K562 (cell line): ENCODE measurements around the gene MRPL48. TPM values are rescaled to one million over a fixed set of nuclear protein-coding genes. Genes with fewer than 3 reads are reported as not detected.

Source experiments
- ARID2 ChIP-seq: fragments of 450-650 bp; IDR thresholded peaks from 2 replicates; pipeline ENCODE4 v1.6.1; 2017; ENCODE audit warnings: antibody characterized with exemption, mild to moderate bottlenecking
- ARNT ChIP-seq, 2 experiments: fragments of 450-650 bp; IDR thresholded peaks; 2 replicates each; pipeline ENCODE4 v1.6.1; 2016; ENCODE audit warnings: mild to moderate bottlenecking in 1 of 2
- BCOR ChIP-seq: fragments of 450-650 bp; IDR thresholded peaks from 2 replicates; pipeline ENCODE4 v1.6.1; 2016
- BMI1 ChIP-seq: fragments of 150-350 bp; IDR thresholded peaks from 2 replicates; pipeline ENCODE4 v1.6.1; 2014; ENCODE audit warnings: low read length
- CBFB ChIP-seq: sonication (generic); formaldehyde crosslinking; IDR thresholded peaks from 2 replicates; pipeline ENCODE4 v1.4.0; 2020; ENCODE audit warnings: mild to moderate bottlenecking, missing genetic modification reagents
- CCNT2 ChIP-seq: IDR thresholded peaks from 2 replicates; pipeline ENCODE4 v1.6.1; 2011; ENCODE audit warnings: borderline replicate concordance, low read depth, mild to moderate bottlenecking, moderate library complexity, mixed read lengths, low read length; ENCODE audit not compliant: insufficient read length; ENCODE audit errors: extremely low read depth
- CEBPG ChIP-seq, 3 experiments: fragments of 200-800 bp in 1 of 3; sonication (Bioruptor generic) in 1 of 3; sonication (generic) in 1 of 3; formaldehyde crosslinking in 1 of 3; IDR thresholded peaks in 2 of 3; conservative IDR thresholded peaks in 1 of 3; 2 replicates each; pipeline versions ENCODE4 v1.6.1 to v1.8.0; 2016 to 2022; ENCODE audit warnings: missing compliant biosample characterization in 2 of 3, missing genetic modification characterization in 2 of 3, mild to moderate bottlenecking in 1 of 3, missing genetic modification reagents in 1 of 3
- EGR1 ChIP-seq: fragments of 450-650 bp; conservative IDR thresholded peaks from 2 replicates; pipeline ENCODE4 v1.6.1; 2017; ENCODE audit warnings: mild to moderate bottlenecking
- PCBP1 ChIP-seq: fragments of 200-400 bp; formaldehyde crosslinking; IDR thresholded peaks from 2 replicates; pipeline ENCODE4 v1.6.1; 2018; ENCODE audit warnings: mild to moderate bottlenecking, low read depth, low read length; ENCODE audit not compliant: poor library complexity, severe bottlenecking
- SMC3 ChIP-seq: conservative IDR thresholded peaks from 2 replicates; pipeline ENCODE4 v1.6.1; 2011; ENCODE audit warnings: low read depth, low read length, improper control_type of control experiment; ENCODE audit not compliant: insufficient read depth
- SP1 ChIP-seq: sonication (generic); formaldehyde crosslinking; IDR thresholded peaks from 2 replicates; pipeline ENCODE4 v1.8.1; 2022; ENCODE audit warnings: mild to moderate bottlenecking, missing genetic modification reagents
- SPI1 ChIP-seq: IDR thresholded peaks from 2 replicates; pipeline ENCODE4 v1.6.1; 2011; ENCODE audit warnings: low read depth, low read length, control low read depth, borderline replicate concordance
- TAF1 ChIP-seq: IDR thresholded peaks from 2 replicates; pipeline ENCODE4 v1.6.1; 2011; ENCODE audit warnings: mild to moderate bottlenecking, low read length, moderate library complexity; ENCODE audit not compliant: insufficient read depth, control insufficient read depth, severe bottlenecking; ENCODE audit errors: extremely low read depth
- YY1 ChIP-seq, 3 experiments: IDR thresholded peaks; 2 replicates each; pipeline ENCODE4 v1.6.1; 2011; ENCODE audit warnings: low read length in 2 of 3, mild to moderate bottlenecking in 2 of 3, moderate library complexity in 2 of 3, borderline replicate concordance in 1 of 3, control low read depth in 1 of 3, low read depth in 1 of 3; ENCODE audit not compliant: insufficient read depth in 3 of 3, insufficient replicate concordance in 2 of 3, control insufficient read depth in 1 of 3, insufficient read length in 1 of 3; ENCODE audit errors: extremely low read depth in 1 of 3
- polyA plus RNA-seq, 8 experiments: library from polyadenylated mRNA; depleted of rRNA in 4 of 8; stranded (reverse) in 5 of 8; unstranded in 3 of 8; fragments of >200 nt; fragmentation: Nextera tagmentation in 2 of 8; fragmentation: Illumina TruSeq in 1 of 8; extraction: Ambion mirVana in 2 of 8; extraction: Trizol in 1 of 8; gene quantifications; 2 replicates each; pipeline versions ENCODE4 v1.2.1 to v1.2.3, GENCODE V29; 2011 to 2014; ENCODE audit warnings: inconsistent platforms in 1 of 8, missing spikeins in 1 of 8
- total RNA-seq, 7 experiments: library from RNA; depleted of rRNA in 6 of 7; stranded (reverse); fragments of >200 nt in 6 of 7; fragmentation: Illumina TruSeq in 2 of 7; extraction: Trizol in 2 of 7; gene quantifications; 2 replicates each; pipeline versions ENCODE4 v1.2.1 to v1.2.3, GENCODE V29; 2011 to 2021; ENCODE audit warnings: low replicate concordance in 1 of 7
- TF ChIP-seq, protein P1 (sequence below), 2 experiments: fragments of 450-650 bp; IDR thresholded peaks; 2 replicates each; pipeline ENCODE4 v1.6.1; 2016
- TF ChIP-seq, protein P2 (sequence below): sonication (generic); formaldehyde crosslinking; IDR thresholded peaks from 2 replicates; pipeline ENCODE4 v1.9.0; 2022; ENCODE audit warnings: mild to moderate bottlenecking, missing genetic modification reagents
- TF ChIP-seq, protein P3 (sequence below): fragments of 250-450 bp; sonication (Bioruptor Pico); IDR thresholded peaks from 2 replicates; pipeline ENCODE4 v1.4.0; 2020
- TF ChIP-seq, protein P4 (sequence below): sonication (generic); formaldehyde crosslinking; IDR thresholded peaks from 2 replicates; pipeline ENCODE4 v1.8.0; 2023; ENCODE audit warnings: mild to moderate bottlenecking, missing genetic modification reagents

MRPL48 gene
- total and polyA plus RNA-seq, 9 of the 15 experiments (the other 6 are each of a cell fraction or from before 2014, with no cell fraction given), result 66.0 to 237 (median 104) TPM

DNA sequence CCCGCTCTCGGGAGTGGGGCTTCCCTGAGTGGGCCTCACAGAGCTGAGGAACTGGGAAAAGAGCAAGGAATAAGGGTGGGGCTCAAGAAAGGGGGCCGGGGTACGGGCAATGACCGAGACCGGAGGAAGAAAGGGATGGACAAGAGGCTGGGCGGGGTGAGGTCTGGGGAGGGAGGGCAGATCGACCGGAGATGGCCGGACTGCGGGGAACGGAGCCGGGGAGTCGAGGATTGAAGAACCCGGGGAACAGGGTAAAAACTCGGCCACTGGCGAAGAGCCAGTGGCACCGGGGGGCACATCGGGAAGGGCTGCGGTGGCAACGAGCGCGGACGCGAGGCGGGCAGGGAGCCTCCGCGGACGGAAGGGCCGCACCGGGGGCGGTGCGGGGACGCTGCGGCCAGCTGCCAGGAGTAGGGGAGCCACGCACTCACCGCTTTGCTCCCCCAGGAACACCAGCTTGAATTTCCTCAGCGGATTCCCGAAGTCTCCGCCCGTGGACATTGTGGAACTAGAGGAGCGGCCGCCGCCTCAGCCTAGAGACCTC, 27.5 kb upstream of the MRPL48 start (continued):
- TF ChIP-seq, protein P1, sequence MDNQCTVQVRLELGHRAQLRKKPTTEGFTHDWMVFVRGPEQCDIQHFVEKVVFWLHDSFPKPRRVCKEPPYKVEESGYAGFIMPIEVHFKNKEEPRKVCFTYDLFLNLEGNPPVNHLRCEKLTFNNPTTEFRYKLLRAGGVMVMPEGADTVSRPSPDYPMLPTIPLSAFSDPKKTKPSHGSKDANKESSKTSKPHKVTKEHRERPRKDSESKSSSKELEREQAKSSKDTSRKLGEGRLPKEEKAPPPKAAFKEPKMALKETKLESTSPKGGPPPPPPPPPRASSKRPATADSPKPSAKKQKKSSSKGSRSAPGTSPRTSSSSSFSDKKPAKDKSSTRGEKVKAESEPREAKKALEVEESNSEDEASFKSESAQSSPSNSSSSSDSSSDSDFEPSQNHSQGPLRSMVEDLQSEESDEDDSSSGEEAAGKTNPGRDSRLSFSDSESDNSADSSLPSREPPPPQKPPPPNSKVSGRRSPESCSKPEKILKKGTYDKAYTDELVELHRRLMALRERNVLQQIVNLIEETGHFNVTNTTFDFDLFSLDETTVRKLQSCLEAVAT (IDR thresholded peaks at IDR 0.05), result no peak
- peak; percentile 12; the same call in 1 of the 2 replicates for TF ChIP-seq SP1
- TF ChIP-seq, protein P2, sequence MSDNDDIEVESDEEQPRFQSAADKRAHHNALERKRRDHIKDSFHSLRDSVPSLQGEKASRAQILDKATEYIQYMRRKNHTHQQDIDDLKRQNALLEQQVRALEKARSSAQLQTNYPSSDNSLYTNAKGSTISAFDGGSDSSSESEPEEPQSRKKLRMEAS (CRISPR knock-in tag), result 0 out of 2 replicates have a peak, but pooled peaks have one; percentile 40
- peak; percentile 18 for TF ChIP-seq CCNT2
- TF ChIP-seq SMC3, result no peak
- no peak for TF ChIP-seq PCBP1
- TF ChIP-seq BMI1, result no peak
- TF ChIP-seq CEBPG (CRISPR knock-in tag; IDR thresholded peaks at IDR 0.05), result peak; percentile 6; the same call in 1 of the 2 replicates
- TF ChIP-seq CEBPG (tag; conservative IDR thresholded peaks at IDR 0.05 in 1 of 2, IDR thresholded peaks at IDR 0.05 in 1 of 2), result no peak
- no peak for TF ChIP-seq CBFB (CRISPR knock-in tag)
- TF ChIP-seq TAF1, result peak; percentile 14
- TF ChIP-seq ARNT (IDR thresholded peaks at IDR 0.05), result no peak
- TF ChIP-seq EGR1, result 0 out of 2 replicates have a peak, but pooled peaks have one; percentile 22
- TF ChIP-seq SPI1, result no peak
- no peak for TF ChIP-seq BCOR
- TF ChIP-seq, protein P3, sequence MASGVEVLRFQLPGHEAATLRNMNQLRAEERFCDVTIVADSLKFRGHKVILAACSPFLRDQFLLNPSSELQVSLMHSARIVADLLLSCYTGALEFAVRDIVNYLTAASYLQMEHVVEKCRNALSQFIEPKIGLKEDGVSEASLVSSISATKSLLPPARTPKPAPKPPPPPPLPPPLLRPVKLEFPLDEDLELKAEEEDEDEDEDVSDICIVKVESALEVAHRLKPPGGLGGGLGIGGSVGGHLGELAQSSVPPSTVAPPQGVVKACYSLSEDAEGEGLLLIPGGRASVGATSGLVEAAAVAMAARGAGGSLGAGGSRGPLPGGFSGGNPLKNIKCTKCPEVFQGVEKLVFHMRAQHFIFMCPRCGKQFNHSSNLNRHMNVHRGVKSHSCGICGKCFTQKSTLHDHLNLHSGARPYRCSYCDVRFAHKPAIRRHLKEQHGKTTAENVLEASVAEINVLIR (CRISPR knock-in tag), result no peak
- TF ChIP-seq, protein P4, sequence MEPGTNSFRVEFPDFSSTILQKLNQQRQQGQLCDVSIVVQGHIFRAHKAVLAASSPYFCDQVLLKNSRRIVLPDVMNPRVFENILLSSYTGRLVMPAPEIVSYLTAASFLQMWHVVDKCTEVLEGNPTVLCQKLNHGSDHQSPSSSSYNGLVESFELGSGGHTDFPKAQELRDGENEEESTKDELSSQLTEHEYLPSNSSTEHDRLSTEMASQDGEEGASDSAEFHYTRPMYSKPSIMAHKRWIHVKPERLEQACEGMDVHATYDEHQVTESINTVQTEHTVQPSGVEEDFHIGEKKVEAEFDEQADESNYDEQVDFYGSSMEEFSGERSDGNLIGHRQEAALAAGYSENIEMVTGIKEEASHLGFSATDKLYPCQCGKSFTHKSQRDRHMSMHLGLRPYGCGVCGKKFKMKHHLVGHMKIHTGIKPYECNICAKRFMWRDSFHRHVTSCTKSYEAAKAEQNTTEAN, result no peak
- TF ChIP-seq ARID2, result no peak
- peak in 1 of 3 experiments; percentile 13 for TF ChIP-seq YY1 (IDR thresholded peaks at IDR 0.05; ENCODE audit: borderline replicate concordance in 1 of 3, control insufficient read depth in 1 of 3, extremely low read depth in 1 of 3, insufficient read depth in 3 of 3, insufficient read length in 1 of 3, insufficient replicate concordance in 2 of 3, low read depth in 1 of 3, low read length in 2 of 3)
